Kasumi-1 (cell line): Measurements from ENCODE around the gene BEND6.
"Not testable (repeated sequence)": the region's sequence is repeated elsewhere in the genome, so short reads cannot be mapped to it uniquely, and the experiment has no call there.

Source experiments
- DNase-seq, 2 experiments: peaks; one replicate each; lab custom pipeline; 2025; lab: John Stamatoyannopoulos, UW

Gene BEND6

DNA sequence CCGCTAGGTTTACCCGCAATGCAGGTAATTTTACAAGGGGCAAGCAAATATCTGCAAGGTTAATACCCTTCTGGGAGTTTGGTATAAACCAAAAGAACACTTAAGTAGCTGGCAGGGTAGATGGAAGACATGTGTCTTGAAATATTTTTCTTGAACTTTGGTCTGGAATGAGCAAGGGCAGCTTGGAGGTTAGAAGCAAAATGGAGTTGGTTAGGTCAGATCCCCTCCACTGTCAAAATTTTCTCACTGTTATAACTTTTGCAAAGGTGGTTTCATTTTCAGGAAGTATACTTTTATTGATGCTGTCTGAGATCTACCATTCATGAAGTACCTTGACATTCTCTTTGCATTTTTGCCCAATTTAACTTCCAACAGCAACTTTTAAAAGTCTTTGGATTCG lies 78.3 kb downstream of the BEND6 start:
- no peak for DNase-seq

DNA sequence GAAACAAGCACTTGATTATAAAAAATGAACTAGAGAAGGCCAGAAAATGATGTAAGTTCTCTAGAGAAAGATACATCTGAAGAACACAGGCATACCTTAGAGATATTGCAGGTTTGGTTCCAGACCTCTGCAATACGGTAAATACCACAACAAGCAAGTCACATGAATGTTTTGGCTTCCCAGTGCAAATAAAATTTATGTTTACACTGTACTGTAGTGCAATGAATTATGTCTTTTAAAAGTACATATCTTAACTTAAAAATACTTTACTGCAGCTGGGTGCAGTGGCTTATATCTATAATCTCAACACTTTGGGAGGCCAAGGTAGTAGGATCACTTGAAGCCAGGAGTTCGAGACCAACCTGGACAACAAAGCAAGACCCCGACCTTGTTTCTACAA lies 80.6 kb downstream of the BEND6 start:
- DNase-seq = no peak

DNA sequence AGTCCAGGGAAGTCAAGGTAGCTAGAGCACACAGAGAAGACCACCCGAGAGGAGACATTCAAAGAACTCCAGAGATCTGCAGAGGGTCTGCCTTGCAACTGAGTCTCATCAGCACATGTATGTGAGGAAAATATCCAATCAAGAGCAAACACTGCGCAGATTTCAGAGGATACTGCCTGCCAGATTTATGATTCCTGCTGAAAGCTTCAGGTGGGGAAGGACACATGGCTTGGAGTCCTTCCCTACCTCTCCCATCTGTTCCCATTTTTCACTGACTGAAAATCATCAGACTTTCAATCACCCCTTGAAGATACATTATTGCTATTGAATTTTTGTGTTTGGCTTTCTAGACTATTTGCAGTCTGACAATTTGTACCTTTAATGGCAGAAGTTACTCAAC lies 84.0 kb downstream of the BEND6 start:
- no peak for DNase-seq

DNA sequence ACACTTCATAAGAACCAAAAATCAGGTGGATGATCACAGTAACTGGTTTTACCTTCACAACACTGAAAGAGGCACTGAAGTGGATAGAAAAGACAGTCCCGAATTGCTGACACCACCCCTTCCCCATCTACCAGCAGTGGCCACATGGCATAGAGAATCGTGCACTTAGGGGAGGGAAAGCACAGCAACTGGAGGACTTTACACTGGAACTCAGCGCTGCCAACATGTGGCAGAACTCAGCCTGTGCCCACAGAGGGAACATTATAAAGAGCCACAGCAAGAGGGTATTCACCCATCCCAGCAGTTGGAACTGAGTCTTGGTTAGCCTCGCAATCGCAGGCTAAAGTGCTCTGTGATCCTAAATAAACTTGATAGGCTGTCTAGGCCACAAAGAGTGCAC lies 85.1 kb downstream of the BEND6 start:
- DNase-seq = peak; percentile 17 to 36

DNA sequence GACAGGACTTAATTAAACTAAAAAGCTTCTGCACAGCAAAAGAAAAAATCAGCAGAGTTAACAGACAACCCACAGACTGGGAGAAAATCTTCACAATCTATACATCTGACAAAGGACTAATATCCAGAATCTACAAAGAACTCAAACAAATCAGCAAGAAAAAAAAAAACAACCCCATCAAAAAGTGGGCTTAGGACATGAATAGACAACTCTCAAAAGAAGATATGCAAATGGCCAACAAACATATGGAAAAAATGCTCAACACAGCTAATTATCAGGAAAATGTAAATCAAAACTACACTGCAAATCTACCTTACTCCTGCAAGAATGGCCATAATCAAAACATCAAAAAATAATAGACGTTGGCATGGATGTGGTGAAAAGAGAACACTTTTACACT lies 89.2 kb downstream of the BEND6 start:
- DNase-seq = not testable (repeated sequence)

DNA sequence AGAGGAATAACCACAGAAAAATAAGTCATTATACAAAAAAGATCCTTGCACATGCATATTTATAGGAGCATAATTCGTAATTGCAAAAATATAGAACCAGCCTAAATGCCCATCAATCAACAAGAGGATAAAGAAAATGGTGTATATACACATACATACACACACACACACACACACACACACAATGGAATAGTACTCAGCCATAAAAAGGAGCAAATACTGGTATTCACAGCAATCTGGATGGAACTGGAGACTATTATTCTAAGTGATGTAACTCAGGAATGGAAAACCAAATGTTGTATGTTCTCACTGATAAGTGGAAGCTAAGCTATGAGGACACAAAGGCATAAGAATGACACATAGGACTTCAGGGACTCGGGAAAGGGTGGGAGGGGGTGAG lies 89.7 kb downstream of the BEND6 start:
- DNase-seq = no peak

DNA sequence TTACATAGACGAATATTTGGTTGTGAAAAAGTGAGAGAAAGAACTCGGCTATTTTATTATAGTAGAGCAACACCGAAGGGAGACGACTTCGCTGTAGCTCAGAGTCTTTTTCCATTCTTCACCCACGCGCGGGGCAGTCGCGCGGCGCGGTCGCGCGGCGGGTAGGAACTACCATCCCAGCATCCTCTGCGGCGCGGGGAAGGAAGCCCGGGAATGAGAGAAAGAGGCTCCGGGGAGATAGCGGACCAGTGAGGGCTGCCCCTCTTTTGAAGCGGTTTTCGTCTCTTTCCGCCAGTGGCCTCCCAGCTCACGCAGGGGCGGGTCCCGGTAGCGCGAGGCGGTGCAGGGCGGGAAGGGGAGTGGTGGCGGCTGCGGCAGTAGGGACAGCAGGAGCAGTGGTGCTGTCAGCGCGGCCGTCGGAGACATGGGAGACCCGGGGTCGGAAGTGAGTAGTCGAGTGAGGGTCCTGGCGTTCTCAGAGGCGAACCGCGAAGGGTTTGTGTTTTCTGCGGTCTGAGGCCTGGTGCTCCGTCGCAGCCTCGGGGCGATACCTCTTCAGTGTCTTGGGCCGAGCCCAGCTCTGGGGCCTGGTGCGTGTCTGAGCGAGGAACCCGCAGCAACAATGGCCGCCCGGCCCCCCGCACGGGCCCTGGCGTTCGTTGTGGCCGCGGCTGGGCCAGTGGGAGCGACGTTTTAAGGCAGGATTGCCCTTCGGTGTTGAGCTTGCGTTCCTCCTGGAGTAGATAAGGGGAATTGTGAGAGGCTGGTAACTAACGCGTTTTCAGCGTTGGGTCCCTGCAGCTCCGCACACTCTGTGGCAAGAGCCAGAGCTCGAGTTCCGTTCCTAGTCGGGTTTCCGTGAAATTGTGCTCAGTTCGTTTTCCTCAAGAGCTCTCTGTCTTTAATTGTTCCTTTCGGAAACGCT lies 91.7 kb downstream of the BEND6 start, which contains the start of gene KIAA1586:
KIAA1586 (plus strand) TSS at position 362 of the 925 bp plus-strand sequence; CDS start at position 425, 63 bp downstream.
- DNase-seq = peak; percentile 90 to 94

DNA sequence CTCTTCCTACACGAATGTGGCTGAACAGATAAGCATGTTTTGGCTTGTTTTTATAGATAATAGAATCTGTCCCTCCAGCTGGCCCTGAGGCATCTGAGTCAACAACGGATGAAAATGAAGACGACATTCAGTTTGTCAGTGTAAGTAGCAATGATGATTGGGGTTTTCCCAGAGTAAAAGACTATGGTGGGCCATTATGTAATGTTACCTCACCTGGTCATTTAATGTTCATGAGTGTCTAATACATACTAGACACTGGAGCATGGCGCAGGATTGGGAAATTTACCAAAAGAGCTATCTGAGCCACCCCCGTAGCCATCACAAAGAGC lies 92.3 kb downstream of the BEND6 start:
- DNase-seq = not testable (repeated sequence)

DNA sequence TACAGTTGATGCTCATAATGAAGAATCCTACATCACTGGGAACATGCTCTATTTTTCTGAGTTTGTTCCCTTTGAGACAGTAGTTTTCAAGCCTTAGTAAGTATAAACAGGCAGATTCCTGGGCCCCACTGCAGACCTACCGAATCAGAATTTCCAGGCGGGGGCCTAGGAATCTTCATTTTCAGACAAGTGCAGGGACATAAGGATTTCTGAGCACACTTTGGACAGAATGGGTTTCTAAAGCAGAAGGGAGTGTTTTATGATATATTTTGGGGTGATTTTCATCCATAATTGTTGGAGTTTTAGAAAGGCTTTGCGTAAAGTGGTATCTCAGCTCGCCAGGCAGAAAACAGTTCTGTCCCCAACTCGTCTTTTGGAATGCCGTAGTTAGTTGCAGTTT lies 93.0 kb downstream of the BEND6 start:
- DNase-seq = not testable (repeated sequence)

DNA sequence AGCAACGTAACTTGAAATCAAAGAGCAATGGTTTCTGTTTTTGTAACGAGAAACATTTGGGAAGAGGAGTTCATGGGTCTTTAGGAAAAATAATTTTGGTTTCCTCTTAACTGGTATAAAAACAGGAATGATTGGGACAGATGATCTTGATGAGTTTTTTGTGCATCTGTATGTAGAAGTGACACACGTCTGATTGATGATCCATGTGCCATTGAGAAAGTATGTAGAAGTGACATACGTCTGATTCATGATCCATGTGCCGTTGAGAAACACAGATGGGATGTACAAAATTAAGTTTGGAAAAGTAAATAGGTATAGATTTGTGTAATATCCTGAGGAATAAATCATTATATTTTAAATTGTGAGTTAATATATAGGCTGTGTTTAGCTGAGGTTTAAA lies 93.7 kb downstream of the BEND6 start:
- DNase-seq = no peak

DNA sequence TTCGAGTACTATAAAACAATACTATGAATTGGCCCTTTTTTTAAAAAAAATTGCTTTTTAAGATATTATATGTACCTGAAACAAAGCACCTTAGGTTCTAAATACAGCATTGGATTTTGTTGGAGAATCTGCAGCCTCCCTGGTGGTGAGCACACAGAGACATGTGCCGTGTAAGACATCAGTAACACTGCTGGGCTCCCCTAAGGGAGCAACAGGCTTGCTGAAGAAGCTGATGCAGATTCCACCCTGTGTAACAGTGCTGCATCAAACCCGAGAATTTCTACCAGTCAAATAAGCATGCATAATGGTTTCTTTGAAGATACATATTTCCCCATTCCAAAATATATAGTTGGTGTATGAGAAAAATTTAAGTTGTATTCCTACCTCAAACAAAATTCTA lies 108.9 kb downstream of the BEND6 start:
- DNase-seq = no peak

DNA sequence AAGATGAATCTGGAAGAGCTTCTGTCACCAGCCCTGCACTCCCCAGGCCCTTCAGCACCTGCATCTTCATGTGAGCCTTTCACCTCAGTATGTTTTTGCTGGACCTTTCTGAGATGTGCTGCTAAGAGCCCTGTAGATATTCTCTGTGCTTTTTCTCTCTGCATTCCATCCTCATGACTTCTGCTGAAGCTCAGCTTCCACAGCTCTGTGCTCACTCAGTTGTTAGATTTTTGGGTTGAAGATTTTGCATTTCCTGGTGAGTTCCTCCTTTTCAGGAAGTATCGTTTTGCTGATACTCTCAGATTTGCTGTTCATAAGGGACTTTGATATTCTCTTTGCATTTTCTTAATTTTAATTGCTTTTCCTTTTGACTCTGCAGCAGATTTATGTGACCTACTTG lies 109.9 kb downstream of the BEND6 start:
- no peak for DNase-seq

DNA sequence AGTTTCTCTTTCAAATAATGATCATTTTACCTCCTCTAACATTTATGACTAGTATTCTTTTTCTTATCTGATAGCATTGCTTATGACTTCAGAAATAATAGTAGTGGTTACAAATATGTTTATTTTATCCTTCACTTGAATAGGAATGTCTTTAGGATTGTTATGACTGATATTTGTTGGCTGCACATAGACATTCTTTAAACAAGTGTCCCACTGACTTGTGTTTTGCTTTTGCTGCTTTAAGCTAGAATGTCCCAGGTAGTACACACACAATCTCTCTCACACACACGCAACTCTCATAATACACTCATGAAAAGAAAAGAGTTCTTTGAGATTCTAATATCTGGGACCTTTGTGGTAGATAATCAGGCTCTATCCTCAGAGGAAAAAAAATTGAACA lies 113.2 kb downstream of the BEND6 start:
- DNase-seq = no peak

DNA sequence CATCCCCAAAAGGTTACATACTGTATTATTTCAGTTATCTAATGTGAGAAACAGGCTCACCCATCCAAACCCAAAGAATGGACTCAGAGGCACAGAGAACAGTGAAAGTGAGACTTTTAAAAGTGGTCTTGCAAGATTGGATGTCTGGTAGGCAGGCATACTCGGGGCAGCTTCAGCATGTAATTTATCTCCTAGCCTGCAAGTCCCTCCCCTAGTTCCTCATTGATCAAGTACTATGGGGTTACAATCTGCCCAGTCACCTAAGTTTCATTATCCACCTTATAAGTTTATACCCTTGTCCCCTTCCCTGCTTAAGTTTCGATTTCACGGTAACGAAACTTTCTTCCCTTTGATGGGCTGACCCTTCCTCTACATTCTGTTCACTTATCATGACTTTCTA lies 114.3 kb downstream of the BEND6 start:
- DNase-seq = no peak

DNA sequence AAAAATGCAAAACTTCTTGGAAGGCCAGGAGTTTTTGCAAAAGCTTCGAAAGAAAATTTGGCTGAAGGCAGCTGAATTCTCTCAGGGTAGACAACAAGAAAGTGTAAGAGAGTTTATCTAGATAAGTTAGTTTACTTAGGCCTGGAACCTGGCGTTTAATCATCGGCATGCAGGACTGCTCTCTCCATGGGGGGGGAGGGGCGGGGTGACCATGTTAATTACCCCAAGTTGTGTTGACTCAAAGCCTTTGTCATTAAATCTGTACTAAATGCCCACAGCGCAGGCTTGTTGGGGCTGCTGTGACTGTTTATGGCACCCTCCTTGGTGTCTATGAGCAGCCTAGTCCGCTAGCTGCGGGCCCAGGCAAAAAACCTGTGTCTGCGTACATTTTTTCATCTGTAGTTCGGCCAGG lies 115.0 kb downstream of the BEND6 start:
- DNase-seq = no peak

DNA sequence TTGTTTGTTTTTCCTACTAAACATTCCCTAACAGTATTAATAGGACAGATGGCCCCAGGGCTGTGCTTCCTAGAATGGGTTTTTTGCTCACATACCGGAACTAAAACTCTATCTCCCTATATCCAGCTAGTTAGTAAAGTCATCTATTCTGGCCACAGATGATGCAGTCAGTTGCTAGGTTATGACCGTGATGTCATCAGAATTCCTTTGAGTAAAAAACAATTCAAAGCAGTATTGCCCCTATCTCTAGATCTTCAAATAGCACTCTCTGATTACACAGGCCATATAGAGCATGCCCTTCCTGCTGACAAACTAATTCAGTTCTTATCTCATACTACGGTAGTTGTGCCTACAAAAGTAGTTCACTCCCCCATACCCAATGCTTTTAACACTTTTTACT lies 117.2 kb downstream of the BEND6 start:
- DNase-seq = no peak

DNA sequence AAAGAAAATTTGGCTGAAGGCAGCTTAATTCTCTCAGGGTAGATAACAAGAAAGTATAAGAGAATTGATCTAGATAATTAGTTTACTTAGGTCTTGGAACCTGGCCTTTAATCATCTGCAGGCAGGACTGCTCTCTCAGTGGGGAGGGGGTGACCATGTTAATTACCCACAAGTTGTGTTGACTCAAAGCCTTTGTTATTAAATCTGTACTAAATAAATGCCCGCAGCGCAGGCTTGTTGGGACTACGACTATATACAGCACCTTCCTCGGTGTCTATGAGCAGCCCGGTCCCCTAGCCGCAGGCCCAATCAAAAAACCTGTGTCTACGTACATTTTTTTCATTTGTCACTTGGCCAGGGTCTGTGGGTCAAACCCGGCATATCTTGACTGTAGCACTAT lies 119.5 kb downstream of the BEND6 start:
- no peak for DNase-seq

DNA sequence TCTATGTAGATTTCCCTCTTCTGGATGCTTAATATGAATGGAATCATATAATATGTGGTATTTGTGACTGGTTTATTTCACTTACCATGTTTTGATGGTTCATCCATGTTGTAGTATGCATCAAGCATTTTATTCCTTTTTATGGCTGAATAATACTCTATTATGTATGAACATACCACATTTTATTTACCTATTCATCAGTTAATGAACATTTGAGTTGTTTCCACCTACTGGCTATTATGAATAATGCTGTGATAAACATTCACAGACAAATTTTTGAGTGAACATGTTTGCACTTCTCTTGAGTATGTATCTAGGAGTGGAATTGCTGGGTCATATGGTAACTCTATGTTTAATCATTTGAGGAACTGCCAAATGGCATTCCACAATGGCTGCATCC lies 120.2 kb downstream of the BEND6 start:
- peak in 1 of 2 experiments; percentile 8 for DNase-seq
